Liver (tissue), 9 donors: ENCODE results near the gene EDIL3. TPM values are rescaled to one million over a fixed set of nuclear protein-coding genes. Genes with fewer than 3 reads are reported as not detected.
A peak's percentile ranks its signal among the peaks of the same experiment; 100 is the strongest.

ENCODE experiments used
- DNase-seq: peaks from one replicate; pipeline ENCODE4 v3.0.0-alpha.2; 2017; ENCODE audit warnings: low spot score
- H3K27ac ChIP-seq, 2 donors: one replicate each; pipeline ENCODE4 v1.7.0; 2013; ENCODE audit warnings: inconsistent platforms in 2 of 2, low read length in 2 of 2, control low read depth in 1 of 2, low read depth in 1 of 2, mild to moderate bottlenecking in 1 of 2
- H3K27me3 ChIP-seq, 4 donors: one replicate each; pipeline versions ENCODE4 v1.6.1 to v1.7.0; 2013; ENCODE audit warnings: low read length in 3 of 4, inconsistent platforms in 1 of 4, mild to moderate bottlenecking in 1 of 4, moderate library complexity in 1 of 4; ENCODE audit not compliant: control insufficient read depth in 4 of 4, insufficient read depth in 4 of 4
- H3K36me3 ChIP-seq, 4 donors: one replicate each; pipeline versions ENCODE4 v1.6.1 to v1.7.0; 2013; ENCODE audit warnings: low read length in 3 of 4, mild to moderate bottlenecking in 3 of 4, low read depth in 1 of 4, moderate library complexity in 1 of 4; ENCODE audit not compliant: control insufficient read depth in 4 of 4, insufficient read depth in 3 of 4
- H3K4me1 ChIP-seq, 4 donors: one replicate each; pipeline versions ENCODE4 v1.6.1 to v1.7.0; 2013; ENCODE audit warnings: low read length in 3 of 4, mild to moderate bottlenecking in 3 of 4, moderate library complexity in 1 of 4; ENCODE audit not compliant: control insufficient read depth in 4 of 4, insufficient read depth in 4 of 4
- H3K4me3 ChIP-seq, 3 donors: one replicate each; pipeline versions ENCODE4 v1.6.1 to v1.7.0; 2013; ENCODE audit warnings: low read length in 3 of 3, control low read depth in 1 of 3, low read depth in 1 of 3, mild to moderate bottlenecking in 1 of 3
- H3K9ac ChIP-seq, 2 donors: one replicate each; pipeline ENCODE4 v1.7.0; 2013; ENCODE audit warnings: low read length in 2 of 2, mild to moderate bottlenecking in 2 of 2, moderate library complexity in 2 of 2, control low read depth in 1 of 2, low read depth in 1 of 2
- H3K9me3 ChIP-seq, 4 donors: one replicate each; pipeline versions ENCODE4 v1.6.1 to v1.7.0; 2013; ENCODE audit warnings: low read length in 3 of 4; ENCODE audit not compliant: control insufficient read depth in 4 of 4
- ATF3 ChIP-seq: IDR thresholded peaks from 2 replicates; pipeline ENCODE4 v1.6.1; 2016; ENCODE audit warnings: antibody characterized with exemption
- CTCF ChIP-seq: fragments of 150-350 bp; IDR thresholded peaks from 2 replicates; pipeline ENCODE4 v1.5.1; 2017; ENCODE audit warnings: improper control_type of control experiment, low read depth, low read length; ENCODE audit not compliant: missing input control
- FOXA1 ChIP-seq: IDR thresholded peaks from 2 replicates; pipeline ENCODE4 v1.6.1; 2016; ENCODE audit warnings: antibody characterized with exemption
- FOXA2 ChIP-seq: IDR thresholded peaks from 2 replicates; pipeline ENCODE4 v1.6.1; 2016; ENCODE audit warnings: antibody characterized with exemption
- HNF4A ChIP-seq, 2 donors: conservative IDR thresholded peaks; 2 replicates each; pipeline ENCODE4 v1.6.1; 2016; ENCODE audit warnings: antibody characterized with exemption in 2 of 2, mild to moderate bottlenecking in 2 of 2
- HNF4G ChIP-seq: IDR thresholded peaks from 2 replicates; pipeline ENCODE4 v1.6.1; 2016; ENCODE audit warnings: antibody characterized with exemption
- JUND ChIP-seq, 2 donors: IDR thresholded peaks; 2 replicates each; pipeline ENCODE4 v1.6.1; 2016; ENCODE audit warnings: antibody characterized with exemption in 2 of 2
- RAD21 ChIP-seq, 2 donors: IDR thresholded peaks; 2 replicates each; pipeline ENCODE4 v1.6.1; 2016; ENCODE audit warnings: antibody characterized with exemption in 2 of 2, mild to moderate bottlenecking in 2 of 2
- REST ChIP-seq: IDR thresholded peaks from 2 replicates; pipeline ENCODE4 v1.6.1; 2016; ENCODE audit warnings: antibody characterized with exemption, mild to moderate bottlenecking
- SP1 ChIP-seq: IDR thresholded peaks from 2 replicates; pipeline ENCODE4 v1.6.1; 2018; ENCODE audit warnings: antibody characterized with exemption, mild to moderate bottlenecking
- ZBTB33 ChIP-seq: IDR thresholded peaks from 2 replicates; pipeline ENCODE4 v1.6.1; 2016; ENCODE audit warnings: antibody characterized with exemption
- WGBS: extraction: QIAGEN DNeasy Blood & Tissue Kit; methylation state at CpG from one replicate; pipeline ENCODE4 v1.1.7; 2013; 5-methylcytosine and 5-hydroxymethylcytosine counted together
- polyA plus RNA-seq, 2 donors: library from polyadenylated mRNA; stranded (reverse) in 1 of 2; unstranded in 1 of 2; fragments of 200-250 nt in 1 of 2; fragments of >200 nt in 1 of 2; fragmentation: Nextera tagmentation in 1 of 2; extraction: Ambion mirVana in 1 of 2; gene quantifications; one replicate each; pipeline versions ENCODE4 v1.2.1 to v1.2.3, GENCODE V29; 2013 to 2015
- total RNA-seq, 2 donors: library from RNA; depleted of rRNA; stranded (reverse); fragments of >200 nt; gene quantifications; one replicate each; pipeline ENCODE4 v1.2.3, GENCODE V29; 2014
- donor health status: healthy.
- donor health status: healthy.
- donor health status: healthy.
- donor health status: healthy.
- donor health status: healthy.

Gene EDIL3
- total and polyA plus RNA-seq, 4 donors: 0.33 to 12.0 (median 0.76) TPM

GRCh38 chr5:84382363-84383295 lies 2.1 kb downstream of the EDIL3 start:
- WGBS: 3% methylated on average over 45 of the region's 45 CpGs
- Histone ChIP-seq H3K27ac (no peak overlapping the region), H3K4me3 (peak overlapping the region in 2 of 3 donors; percentile 4 to 23), H3K9me3 (no peaks in the 10 kb centered on the region), H3K9ac (no peak overlapping the region), H3K36me3 (no peaks in the 10 kb centered on the region), H3K27me3 (peaks cover 2 to 11% (median 4%) of the 10 kb centered on the region in 4 donors), H3K4me1 (peaks cover 4 to 32% (median 17%) of the 10 kb centered on the region in 4 donors)
- DNase-seq: peak; percentile 42
- TF ChIP-seq ATF3: no peak
- no peak for TF ChIP-seq ZBTB33
- no peak for TF ChIP-seq REST
- no peak for TF ChIP-seq SP1
- TF ChIP-seq JUND (IDR thresholded peaks at IDR 0.05): no peak

GRCh38 chr5:84381502-84382362 lies 2.9 kb downstream of the EDIL3 start:
- peaks cover 4 to 32% (median 17%) of the 10 kb centered on the region in 4 donors for H3K4me1 ChIP-seq
- no peak overlapping the region for H3K27ac ChIP-seq
- TF ChIP-seq CTCF: no peak
- no peak for TF ChIP-seq SP1
- no peak for TF ChIP-seq RAD21 (IDR thresholded peaks at IDR 0.05)
- no peak for TF ChIP-seq HNF4G
- TF ChIP-seq HNF4A (conservative IDR thresholded peaks at IDR 0.05): no peak
- TF ChIP-seq FOXA1: no peak
- no peak for TF ChIP-seq FOXA2
- DNase-seq: no peak
- no peaks in the 10 kb centered on the region for H3K36me3 ChIP-seq
- no peak overlapping the region for H3K9ac ChIP-seq
- peaks cover 2 to 11% (median 4%) of the 10 kb centered on the region in 4 donors for H3K27me3 ChIP-seq
- peak overlapping the region in 1 of 3 donors; percentile 4 for H3K4me3 ChIP-seq
- WGBS: 5% methylated on average over 14 of the region's 14 CpGs
- no peaks in the 10 kb centered on the region for H3K9me3 ChIP-seq
